Stimulated activated CD8-positive, alpha-beta memory T cell treated with anti-CD3 and anti-CD28 coated beads, Interleukin-2, amount 100 ng/mL, for 1 hour (primary cell): ENCODE results near the gene CLCNKB.
"Not testable (repeated sequence)": the region's sequence is repeated elsewhere in the genome, so short reads cannot be mapped to it uniquely, and the experiment has no call there.

Source experiments
- DNase-seq, 2 donors: peaks; one replicate each; pipeline ENCODE4 v3.0.0-alpha.2; 2020; ENCODE audit warnings: low read depth in 2 of 2

CLCNKB gene

GRCh38 chr1:16015491-16015890 lies 28.1 kb upstream of the CLCNKB start:
- no peak for DNase-seq

DNA sequence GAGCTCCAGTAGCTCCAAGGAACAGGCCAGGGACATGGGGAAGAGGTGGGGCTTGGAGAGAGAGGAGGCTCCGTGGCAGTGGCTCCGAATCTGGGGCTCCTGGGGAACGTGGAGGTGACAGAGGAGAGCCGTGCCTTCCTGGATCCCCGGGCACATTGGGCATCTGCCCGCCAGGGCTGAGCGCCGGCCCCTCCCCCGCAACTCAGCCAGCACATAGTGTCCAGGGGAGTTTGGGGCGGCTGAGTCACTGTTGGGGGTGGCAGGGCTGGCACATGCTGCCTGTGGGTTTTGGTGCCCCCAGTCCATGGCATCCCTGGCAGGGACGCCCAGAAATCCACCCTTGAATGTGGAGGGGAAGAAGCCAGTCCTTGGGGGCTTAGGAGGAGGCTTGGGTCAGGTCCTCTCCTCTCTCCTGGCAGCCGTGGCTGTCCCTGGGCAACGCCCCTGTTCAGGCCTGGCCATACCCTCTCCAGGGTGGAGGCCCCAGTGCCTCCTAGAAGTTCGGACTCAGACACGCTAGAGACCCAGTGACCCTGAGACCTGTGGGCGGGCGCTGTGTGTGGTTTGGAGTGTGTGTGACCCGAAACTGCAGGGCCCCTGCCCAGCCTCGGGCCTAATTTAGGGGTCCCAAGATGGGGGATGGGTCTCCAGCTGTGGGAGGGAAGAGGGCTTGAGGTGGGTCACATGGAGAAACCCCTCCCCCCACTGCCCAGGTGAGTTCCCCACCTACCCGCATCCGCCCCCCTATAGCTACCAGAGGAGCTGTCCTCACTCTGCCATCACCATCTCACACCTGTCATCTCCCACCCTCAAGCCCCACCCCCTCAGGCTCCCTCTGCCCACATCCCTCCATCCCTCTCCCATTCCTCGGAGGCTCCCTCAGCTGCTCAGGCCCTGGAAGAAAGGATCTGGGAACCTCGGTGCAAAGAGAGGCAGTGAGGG lies 27.4 kb upstream of the CLCNKB start:
- no peak for DNase-seq

GRCh38 chr1:16017076-16017460 lies 26.5 kb upstream of the CLCNKB start:
- no peak for DNase-seq

DNA sequence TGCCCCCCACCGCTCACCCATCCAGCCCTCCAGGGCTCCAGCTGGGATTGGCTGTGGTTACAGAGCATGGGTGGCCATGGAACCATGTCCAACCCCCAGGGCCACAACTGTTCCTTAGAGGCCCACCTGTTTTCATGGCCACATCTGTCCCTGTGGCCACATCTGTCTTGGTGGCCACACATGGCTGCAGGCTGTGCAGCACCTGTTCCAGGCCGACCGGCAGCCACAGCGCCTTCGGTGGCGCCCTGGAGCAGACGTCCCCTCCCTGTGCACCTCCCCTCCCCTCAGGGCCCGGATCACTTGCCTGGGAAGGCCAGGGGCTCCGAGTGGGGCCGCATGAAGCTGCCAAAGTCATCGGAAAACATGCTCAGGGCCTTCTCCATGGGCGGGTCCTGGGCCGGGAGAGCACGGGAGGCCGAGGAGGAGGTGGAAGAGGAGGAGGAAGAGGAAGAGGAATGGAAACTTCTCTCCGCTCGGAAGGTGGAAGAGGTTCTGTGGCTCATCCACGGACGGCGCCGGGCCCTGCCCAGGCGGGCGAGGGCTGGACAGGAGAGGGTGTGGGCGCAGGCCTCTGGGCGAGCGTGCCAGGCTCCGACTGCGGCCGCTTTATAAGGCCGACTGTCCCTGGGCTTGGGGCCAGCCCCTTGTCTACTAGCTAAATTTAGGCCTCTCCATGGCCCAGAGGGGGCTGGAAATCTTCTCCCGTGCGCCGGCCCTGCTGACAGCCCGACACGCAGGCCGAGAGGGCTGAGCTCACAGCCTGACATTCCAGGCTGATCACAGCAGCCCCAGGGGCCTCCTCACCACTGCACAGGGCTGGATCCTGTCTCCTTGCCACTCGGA lies 25.9 kb upstream of the CLCNKB start, which contains the start of gene HSPB7:
Gene HSPB7, minus strand, starts transcription at position 583 of the 843 bp plus-strand sequence. Its CDS starts 80 bp downstream, at position 503.
- DNase-seq, result no peak

GRCh38 chr1:16018308-16018707 lies 25.3 kb upstream of the CLCNKB start:
- no peak for DNase-seq

GRCh38 chr1:16018749-16019643 lies 24.6 kb upstream of the CLCNKB start:
- DNase-seq, result no peak

- no peak for DNase-seq
Observed at GRCh38 chr1:16019644-16020277, 23.8 kb upstream of the CLCNKB start.

GRCh38 chr1:16020325-16020724 lies 23.3 kb upstream of the CLCNKB start:
- DNase-seq, result no peak

DNA sequence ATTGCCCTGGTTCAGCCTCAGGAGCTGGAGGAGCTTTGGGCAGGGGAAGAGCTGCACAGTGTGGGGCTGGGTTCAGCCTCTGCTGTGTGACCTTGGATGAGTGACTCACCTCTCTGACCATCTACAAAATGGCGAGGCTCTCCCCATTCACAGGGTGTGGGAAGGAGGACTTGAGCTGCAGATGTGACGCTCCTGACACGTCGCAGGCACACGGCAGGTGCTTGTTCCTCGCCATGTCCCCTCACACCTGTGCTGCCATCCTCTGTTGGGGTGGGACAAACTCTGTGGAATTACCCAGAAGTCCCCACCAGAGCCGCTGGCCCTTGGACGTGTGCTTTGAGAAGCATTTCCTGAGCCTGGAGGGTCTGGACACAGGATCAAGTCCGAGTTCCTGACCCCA lies 22.7 kb upstream of the CLCNKB start:
- DNase-seq, result not testable (repeated sequence)

DNA sequence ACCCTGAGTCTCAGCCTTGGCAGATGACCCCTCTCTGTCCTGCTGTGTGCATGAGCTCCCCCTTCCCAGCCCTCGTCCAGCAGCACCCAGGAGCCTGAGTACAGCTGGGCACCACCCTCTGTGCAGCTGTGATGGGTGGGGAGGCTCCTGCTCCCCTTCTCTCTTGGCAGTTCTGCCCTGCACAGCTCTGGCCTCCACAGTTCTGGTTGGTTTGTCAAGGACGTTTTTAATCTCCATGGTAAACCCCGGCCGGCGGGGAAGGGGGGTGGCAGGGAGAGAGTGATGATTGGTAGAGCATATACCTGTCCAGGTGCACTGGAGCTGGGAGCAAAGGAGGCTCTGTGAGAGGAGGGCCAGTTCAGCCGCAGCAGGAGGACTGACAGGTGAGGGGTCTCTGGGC lies 21.9 kb upstream of the CLCNKB start, which contains the start of gene CLCNKA:
Gene CLCNKA, plus strand, starts transcription at position 356 of the 400 bp plus-strand sequence. CDS start 584 bp downstream, outside the sequence.
- no peak for DNase-seq

DNA sequence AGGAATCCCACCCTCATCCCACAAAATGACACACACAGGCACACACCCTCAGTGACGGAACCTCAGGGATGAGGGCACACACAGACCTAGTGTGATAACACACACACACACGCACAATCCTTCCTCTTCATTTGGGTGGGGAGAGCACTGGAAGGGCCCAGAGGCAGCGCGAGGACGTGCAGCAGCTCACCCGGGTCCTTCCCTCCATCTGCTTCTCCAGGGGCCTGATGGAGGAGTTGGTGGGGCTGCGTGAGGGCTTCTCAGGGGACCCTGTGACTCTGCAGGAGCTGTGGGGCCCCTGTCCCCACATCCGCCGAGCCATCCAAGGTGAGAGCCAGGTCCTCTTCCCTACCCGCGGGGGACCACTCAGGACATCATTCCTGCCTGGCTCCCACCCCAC lies 21.2 kb upstream of the CLCNKB start:
- DNase-seq, result no peak

- DNase-seq, result no peak
Observed at GRCh38 chr1:16023050-16023653, 20.4 kb upstream of the CLCNKB start.

DNA sequence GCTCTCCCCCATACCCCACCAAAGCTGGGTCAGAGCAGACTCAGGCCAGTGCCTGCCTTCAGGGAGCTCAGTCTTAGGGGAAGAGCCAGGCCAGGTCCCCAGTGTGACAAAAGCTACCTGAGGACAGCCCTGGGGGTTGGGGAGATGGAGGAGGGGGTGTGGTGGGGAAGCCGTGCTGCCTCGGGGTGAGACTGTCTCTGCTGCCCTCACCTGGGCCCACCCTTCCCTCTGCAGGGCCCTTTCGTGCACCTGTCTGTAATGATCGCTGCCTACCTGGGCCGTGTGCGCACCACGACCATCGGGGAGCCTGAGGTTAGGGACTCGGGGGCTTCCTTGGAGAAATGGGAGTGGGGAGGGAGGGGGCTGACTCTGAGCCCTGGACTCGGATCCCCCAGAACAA lies 17.3 kb upstream of the CLCNKB start:
- DNase-seq, result not testable (repeated sequence)

GRCh38 chr1:16026723-16027484 lies 16.7 kb upstream of the CLCNKB start:
- DNase-seq, result no peak

DNA sequence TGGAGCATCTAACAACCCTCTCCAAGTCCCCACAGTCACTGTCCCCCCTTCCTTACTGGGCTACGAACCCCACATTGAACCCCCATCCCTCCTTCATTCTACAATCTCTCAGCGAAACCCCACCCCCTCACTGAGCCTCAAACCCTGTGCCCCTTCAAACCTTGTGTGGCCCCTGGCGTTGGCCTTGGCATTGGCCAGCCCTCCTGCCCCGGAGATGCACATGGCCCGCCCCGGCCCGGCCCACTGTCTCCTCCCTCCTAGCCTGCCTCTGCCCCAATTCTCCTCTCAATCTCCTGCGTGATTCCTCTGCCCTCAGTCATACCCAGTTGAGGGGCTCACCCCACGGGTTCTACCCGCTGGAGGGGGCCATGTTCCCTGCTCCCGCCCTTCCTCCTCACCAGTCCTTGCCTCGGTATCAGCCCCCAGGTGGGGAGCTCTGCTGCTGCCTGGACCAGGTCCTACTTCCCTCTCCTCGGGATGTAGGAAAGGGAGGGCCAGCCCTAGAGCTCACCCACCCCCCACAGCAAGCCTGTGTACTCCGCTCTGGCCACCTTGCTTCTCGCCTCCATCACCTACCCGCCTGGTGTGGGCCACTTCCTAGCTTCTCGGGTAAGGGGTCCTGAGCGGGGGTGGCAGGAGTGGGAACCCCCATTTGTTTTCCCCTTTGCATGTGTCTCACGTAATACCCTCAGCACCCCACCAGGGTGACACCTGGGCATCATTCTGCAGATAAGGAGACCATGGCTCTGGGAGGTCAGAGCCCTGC lies 15.2 kb upstream of the CLCNKB start:
- no peak for DNase-seq

- DNase-seq, result not testable (repeated sequence)
Observed at GRCh38 chr1:16029003-16029268, 14.6 kb upstream of the CLCNKB start.

DNA sequence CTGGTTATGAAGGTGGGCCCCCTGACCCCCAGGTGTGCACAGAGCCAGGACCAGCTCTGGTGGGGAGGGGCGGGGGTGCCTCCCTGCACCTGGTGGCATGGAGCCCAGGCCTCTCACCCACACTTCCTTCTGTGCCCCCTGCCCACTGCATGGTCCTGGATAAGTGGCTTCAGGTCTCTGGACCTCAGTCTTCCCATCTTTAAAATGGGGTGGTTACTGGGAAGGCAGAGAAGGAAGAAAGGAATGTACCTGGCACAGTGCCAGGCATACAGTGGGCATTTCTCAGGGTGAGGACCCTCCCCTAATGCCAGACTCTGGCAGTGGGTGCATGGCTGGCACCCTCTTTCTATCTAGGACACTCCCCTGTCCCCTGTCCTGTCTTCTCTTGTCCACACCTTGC lies 14.3 kb upstream of the CLCNKB start:
- DNase-seq, result no peak

DNA sequence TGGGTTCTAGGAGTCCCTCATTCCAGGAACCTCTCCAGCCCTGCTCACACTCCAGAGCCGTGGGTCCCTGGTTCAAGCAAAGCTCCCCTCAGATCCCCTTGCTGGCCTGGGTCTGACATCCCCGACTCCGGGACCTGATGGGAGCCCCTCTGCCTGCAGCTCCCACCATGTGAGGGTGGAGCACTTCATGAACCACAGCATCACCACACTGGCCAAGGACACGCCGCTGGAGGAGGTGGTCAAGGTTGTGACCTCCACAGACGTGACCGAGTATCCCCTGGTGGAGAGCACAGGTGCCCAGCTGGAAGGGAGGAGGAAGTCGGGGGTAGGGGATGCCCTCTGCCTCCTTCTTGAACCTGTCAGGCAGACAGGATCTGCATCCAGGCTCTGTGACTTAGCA lies 12.0 kb upstream of the CLCNKB start:
- no peak for DNase-seq

DNA sequence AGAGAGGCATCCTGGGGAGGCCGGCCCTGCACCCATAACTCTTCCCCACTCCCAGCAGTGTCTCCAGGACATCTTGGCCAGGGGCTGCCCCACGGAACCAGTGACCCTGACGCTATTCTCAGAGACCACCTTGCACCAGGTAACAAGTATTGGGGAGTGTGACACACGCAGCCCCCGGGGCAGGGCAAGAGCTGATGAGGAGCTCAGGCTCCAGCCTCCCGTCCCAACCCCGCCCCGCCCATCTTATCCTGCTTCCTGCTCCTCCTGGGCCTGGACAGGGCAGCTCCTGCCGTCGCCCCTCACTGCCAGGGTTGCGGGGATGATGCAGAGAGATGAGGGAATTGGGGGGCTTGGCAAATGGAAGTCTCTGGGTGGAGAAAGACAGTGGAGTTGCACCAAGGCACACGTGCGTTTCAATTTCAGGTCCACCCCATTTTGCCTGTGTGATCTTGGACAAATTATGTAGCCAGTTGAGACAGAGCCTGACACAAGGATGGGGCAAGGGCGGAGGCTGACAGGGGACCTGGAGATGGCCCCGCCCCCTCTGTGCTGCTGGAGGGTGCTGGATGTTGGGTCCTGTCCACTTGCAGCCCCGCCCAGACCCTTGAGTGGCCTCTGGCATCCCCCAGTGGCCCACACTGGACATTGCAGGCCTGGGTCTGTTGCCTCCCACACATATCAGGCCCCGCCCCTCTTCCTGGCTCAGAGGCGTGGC lies 11.0 kb upstream of the CLCNKB start:
- no peak for DNase-seq
